Hepatocyte (in vitro differentiated cells): ENCODE results near the gene COX6B1. TPM values are rescaled to one million over a fixed set of nuclear protein-coding genes. Genes with fewer than 3 reads are reported as not detected.

Source experiments
- DNase-seq: peaks from one replicate; pipeline ENCODE4 v3.0.0-alpha.2; 2016; ENCODE audit warnings: low spot score
- H2AFZ ChIP-seq: fragments of 200-600 bp; sonication (generic); 2 replicates; pipeline ENCODE4 v1.6.0; 2016; ENCODE audit warnings: antibody characterized with exemption, mild to moderate bottlenecking
- H3K27ac ChIP-seq: fragments of 200-600 bp; sonication (generic); 2 replicates; pipeline ENCODE4 v1.5.1; 2016; ENCODE audit warnings: mild to moderate bottlenecking
- H3K27me3 ChIP-seq: fragments of 200-600 bp; sonication (generic); 2 replicates; pipeline ENCODE4 v1.6.1; 2016
- H3K36me3 ChIP-seq: fragments of 200-600 bp; sonication (generic); replicated peaks from 2 replicates; pipeline ENCODE4 v1.5.1; 2016; ENCODE audit warnings: low read depth; ENCODE audit not compliant: insufficient read depth
- H3K4me1 ChIP-seq: fragments of 200-600 bp; sonication (generic); 2 replicates; pipeline ENCODE4 v1.5.1; 2016; ENCODE audit warnings: mild to moderate bottlenecking, moderate library complexity; ENCODE audit not compliant: insufficient read depth
- H3K4me2 ChIP-seq: fragments of 200-600 bp; sonication (generic); 2 replicates; pipeline ENCODE4 v1.6.0; 2016
- H3K4me3 ChIP-seq: fragments of 200-600 bp; sonication (generic); 2 replicates; pipeline ENCODE4 v1.5.1; 2016; ENCODE audit warnings: mild to moderate bottlenecking
- H3K79me2 ChIP-seq: fragments of 200-600 bp; sonication (generic); 2 replicates; pipeline ENCODE4 v1.6.0; 2017; ENCODE audit warnings: mild to moderate bottlenecking
- H3K9me2 ChIP-seq: fragments of 200-600 bp; sonication (generic); replicated peaks from 2 replicates; pipeline ENCODE4 v1.6.0; 2017; ENCODE audit warnings: mild to moderate bottlenecking; ENCODE audit not compliant: insufficient read depth
- H3K9me3 ChIP-seq: fragments of 200-600 bp; sonication (generic); 2 replicates; pipeline ENCODE4 v1.5.1; 2016; ENCODE audit warnings: low read depth, mild to moderate bottlenecking
- H4K20me1 ChIP-seq: fragments of 200-600 bp; sonication (generic); 2 replicates; pipeline ENCODE4 v1.6.0; 2016; ENCODE audit warnings: mild to moderate bottlenecking; ENCODE audit not compliant: insufficient read depth, poor library complexity, severe bottlenecking
- CTCF ChIP-seq: fragments of 200-600 bp; sonication (generic); IDR thresholded peaks from 2 replicates; pipeline ENCODE4 v1.5.1; 2016; ENCODE audit warnings: antibody characterized with exemption, mild to moderate bottlenecking; ENCODE audit not compliant: poor library complexity
- EZH2 ChIP-seq: fragments of 200-600 bp; sonication (generic); IDR thresholded peaks from 2 replicates; pipeline ENCODE4 v1.6.1; 2016; ENCODE audit warnings: antibody characterized with exemption, mild to moderate bottlenecking, borderline replicate concordance
- EZH2phosphoT487 ChIP-seq: fragments of 200-600 bp; sonication (generic); IDR thresholded peaks from one replicate; pipeline ENCODE4 v1.6.1; 2018; ENCODE audit warnings: antibody characterized with exemption, mild to moderate bottlenecking, low read depth, moderate library complexity; ENCODE audit not compliant: unreplicated experiment, severe bottlenecking
- WGBS: methylation state at CpG from one replicate; pipeline ENCODE4 v1.1.6; 2016; ENCODE audit warnings: low lambda C conversion rate; ENCODE audit errors: missing lambda C conversion rate; 5-methylcytosine and 5-hydroxymethylcytosine counted together
- polyA plus RNA-seq: library from polyadenylated mRNA; unstranded; fragments of >200 nt; fragmentation: Nextera tagmentation; extraction: Ambion mirVana; gene quantifications from 2 replicates; pipeline ENCODE4 v1.2.1, GENCODE V29; 2016
- total RNA-seq: library from RNA; depleted of rRNA; stranded (reverse); fragments of >200 nt; gene quantifications from 2 replicates; pipeline ENCODE4 v1.2.3, GENCODE V29; 2014

COX6B1 gene
- total and polyA plus RNA-seq, 2 experiments from 2014 or later: 586 to 692 TPM

- Histone ChIP-seq H4K20me1 (no peaks in the 10 kb centered on the region), H3K4me1 (no peaks in the 10 kb centered on the region), H3K4me3 (no peak overlapping the region), H3K27me3 (no peaks in the 10 kb centered on the region), H2AFZ (no peak overlapping the region), H3K9me3 (no peaks in the 10 kb centered on the region), H3K9me2 (no peaks in the 10 kb centered on the region), H3K36me3 (no peaks in the 10 kb centered on the region), H3K27ac (no peak overlapping the region), H3K79me2 (peaks cover 3% of the 10 kb centered on the region), H3K4me2 (no peak overlapping the region)
- TF ChIP-seq EZH2: no peak
- no peak for TF ChIP-seq EZH2phosphoT487
- no peak for TF ChIP-seq CTCF
- no peak for DNase-seq
- WGBS: 93% methylated on average over 6 of the region's 6 CpGs
Measured at GRCh38 chr19:35656700-35657099, 8.6 kb downstream of the COX6B1 start.

- TF ChIP-seq EZH2 (no peak), CTCF (no peak), EZH2phosphoT487 (no peak)
- peaks cover 2% of the 10 kb centered on the region for H3K79me2 ChIP-seq
- 95% methylated on average over 15 of the region's 15 CpGs for WGBS
- H4K20me1 ChIP-seq: no peaks in the 10 kb centered on the region
- H3K4me3 ChIP-seq: no peak overlapping the region
- H3K4me2 ChIP-seq: no peak overlapping the region
- H3K27me3 ChIP-seq: no peaks in the 10 kb centered on the region
- no peak overlapping the region for H2AFZ ChIP-seq
- no peaks in the 10 kb centered on the region for H3K9me2 ChIP-seq
- DNase-seq: no peak
- H3K9me3 ChIP-seq: no peaks in the 10 kb centered on the region
- H3K36me3 ChIP-seq: no peaks in the 10 kb centered on the region
- no peaks in the 10 kb centered on the region for H3K4me1 ChIP-seq
- no peak overlapping the region for H3K27ac ChIP-seq
Measured at GRCh38 chr19:35657904-35658700, 10.0 kb downstream of the COX6B1 start.

DNA sequence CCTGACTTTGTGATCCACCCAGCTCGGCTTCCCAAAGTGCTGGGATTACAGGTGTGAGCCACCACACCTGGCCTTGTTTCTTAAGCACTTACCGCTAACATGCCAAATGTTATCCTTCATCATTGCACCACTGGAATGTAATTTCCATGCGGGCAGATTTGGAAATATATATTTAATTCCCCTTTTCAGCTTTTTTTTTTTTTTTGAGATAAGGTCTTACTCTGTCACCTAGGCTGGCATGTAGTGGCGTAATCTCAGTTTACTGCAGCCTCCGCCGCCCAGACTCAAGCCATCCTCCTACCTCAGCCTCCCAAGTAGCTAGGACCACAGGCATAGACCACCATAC lies 13.8 kb downstream of the COX6B1 start:
- 98% methylated on average over 6 of the region's 6 CpGs for WGBS
- Histone ChIP-seq H3K4me1 (no peaks in the 10 kb centered on the region), H4K20me1 (no peaks in the 10 kb centered on the region), H3K27me3 (no peaks in the 10 kb centered on the region), H2AFZ (no peak overlapping the region), H3K79me2 (no peaks in the 10 kb centered on the region), H3K9me2 (no peaks in the 10 kb centered on the region), H3K27ac (no peak overlapping the region), H3K36me3 (no peaks in the 10 kb centered on the region), H3K4me3 (no peak overlapping the region), H3K4me2 (no peak overlapping the region), H3K9me3 (no peaks in the 10 kb centered on the region)
- no peak for DNase-seq
- no peak for TF ChIP-seq EZH2phosphoT487
- no peak for TF ChIP-seq EZH2
- TF ChIP-seq CTCF: no peak
